ENCODE results near the gene FYTTD1. TPM values are rescaled to one million over a fixed set of nuclear protein-coding genes. Genes with fewer than 3 reads are reported as not detected.

The FYTTD1 gene
- total RNA-seq, 1 experiment from 2014 or later, result 70.7 TPM

DNA sequence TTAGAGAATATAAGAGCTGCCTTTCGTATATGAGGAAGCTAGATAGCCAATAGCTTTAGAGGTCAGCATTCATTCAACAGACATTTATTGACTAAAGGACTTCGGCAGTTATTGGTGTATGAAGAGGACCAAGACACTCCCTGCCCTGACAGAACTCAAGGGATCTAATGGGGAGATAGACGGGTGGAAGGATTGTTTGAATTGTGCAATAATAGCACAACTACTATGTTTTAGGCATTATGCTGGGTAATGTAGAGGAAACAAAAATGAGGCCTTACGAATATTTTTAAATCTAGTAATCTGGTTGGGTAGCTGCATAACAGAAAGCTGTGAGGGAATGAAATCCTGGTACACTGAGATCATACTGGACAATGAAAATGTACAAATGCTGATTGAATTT lies 46.4 kb downstream of the FYTTD1 start:
- ChIA-PET POLR2A (no interaction called here), RAD21 (ENCODE audit: low non-redundant PET in 1 of 2, low total read pairs in 2 of 2, uncharacterized antibody in 2 of 2, unreplicated experiment in 2 of 2) (no interaction called here), CTCF (no interaction called here)
- Histone ChIP-seq H3K9ac (ENCODE audit: low read length) (no peak overlapping the region), H3K4me3 (replicated peaks in 1 of 2; ENCODE audit: low read depth in 1 of 2, low read length in 2 of 2) (no peak overlapping the region), H3K27me3 (ENCODE audit: insufficient read depth, low read length) (no peaks in the 10 kb centered on the region), H3K9me2 (ENCODE audit: insufficient read depth) (no peaks in the 10 kb centered on the region), H2AFZ (ENCODE audit: low read depth, low read length, poor library complexity, severe bottlenecking) (no peak overlapping the region), H3K27ac (ENCODE audit: low read depth, low read length) (no peak overlapping the region), H3K4me2 (ENCODE audit: low read length) (no peak overlapping the region), H3K4me1 (ENCODE audit: control insufficient read depth in 1 of 2, insufficient read depth in 2 of 2, low read length in 2 of 2) (peaks cover 0 to 5% of the 10 kb centered on the region in 2 experiments; a peak in 1 of 4 replicates), H3K79me2 (ENCODE audit: insufficient read depth, low read length) (peaks cover 75% of the 10 kb centered on the region), H3K9me3 (ENCODE audit: control insufficient read depth in 1 of 2, insufficient read depth in 1 of 2, low read depth in 1 of 2, low read length in 2 of 2) (no peaks in the 10 kb centered on the region), H3K36me3 (ENCODE audit: control insufficient read depth in 1 of 2, insufficient read depth in 2 of 2, low read length in 2 of 2) (no peaks in the 10 kb centered on the region), H4K20me1 (ENCODE audit: insufficient read depth) (no peaks in the 10 kb centered on the region)
- DNase-seq (ENCODE audit: low read depth, low spot score) (no peak), ATAC-seq (no peak)
- TF ChIP-seq EGR1 (IDR thresholded peaks at IDR 0.05; ENCODE audit: low read depth) (no peak), FOSL1 (IDR thresholded peaks at IDR 0.05; ENCODE audit: low read depth) (no peak), YY1 (IDR thresholded peaks at IDR 0.05; ENCODE audit: extremely low read depth, insufficient replicate concordance, low read depth, low read length) (no peak), ZNF274 (IDR thresholded peaks at IDR 0.05; ENCODE audit: low read depth, low read length) (no peak), POLR2AphosphoS5 (IDR thresholded peaks at IDR 0.05; ENCODE audit: low read depth, low read length) (no peak), CBX3 (IDR thresholded peaks at IDR 0.05; ENCODE audit: low read depth) (no peak)
- no TSS peak for BruUV-seq (replicated peaks)
- intact Hi-C loops (cut with micrococcal nuclease), result loop anchor here (10.0 kb wide), 1 partner anchor 111 kb away; no protein-coding TSS in a partner anchor

DNA sequence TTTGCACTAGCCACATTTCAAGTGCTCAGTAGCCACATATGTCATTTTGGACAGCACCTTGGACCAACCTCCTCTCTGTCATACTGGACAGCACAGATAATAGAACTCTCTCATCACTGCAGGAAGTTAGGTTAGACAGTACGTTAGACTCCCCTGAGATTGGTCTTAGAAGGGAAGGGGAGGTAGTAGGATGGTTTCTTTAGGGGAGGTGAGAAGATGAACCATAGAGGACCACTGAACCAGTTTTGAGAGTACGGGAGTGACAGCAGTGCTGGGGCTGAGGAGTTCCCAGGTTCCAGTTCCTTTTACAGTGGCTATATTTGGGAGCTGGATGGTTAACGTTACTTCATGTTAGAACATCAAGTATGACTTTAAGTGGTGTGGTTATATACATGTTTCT lies 49.2 kb downstream of the FYTTD1 start:
- ChIA-PET POLR2A (no interaction called here), RAD21 (ENCODE audit: low non-redundant PET in 1 of 2, low total read pairs in 2 of 2, uncharacterized antibody in 2 of 2, unreplicated experiment in 2 of 2) (no interaction called here), CTCF (no interaction called here)
- Histone ChIP-seq H3K36me3 (ENCODE audit: control insufficient read depth in 1 of 2, insufficient read depth in 2 of 2, low read length in 2 of 2) (no peaks in the 10 kb centered on the region), H3K4me1 (ENCODE audit: control insufficient read depth in 1 of 2, insufficient read depth in 2 of 2, low read length in 2 of 2) (no peaks in the 10 kb centered on the region), H3K4me3 (replicated peaks in 1 of 2; ENCODE audit: low read depth in 1 of 2, low read length in 2 of 2) (no peak overlapping the region), H3K27me3 (ENCODE audit: insufficient read depth, low read length) (no peaks in the 10 kb centered on the region), H2AFZ (ENCODE audit: low read depth, low read length, poor library complexity, severe bottlenecking) (no peak overlapping the region), H3K9me3 (ENCODE audit: control insufficient read depth in 1 of 2, insufficient read depth in 1 of 2, low read depth in 1 of 2, low read length in 2 of 2) (no peaks in the 10 kb centered on the region), H3K9ac (ENCODE audit: low read length) (no peak overlapping the region), H3K79me2 (ENCODE audit: insufficient read depth, low read length) (peaks cover 78% of the 10 kb centered on the region), H4K20me1 (ENCODE audit: insufficient read depth) (no peaks in the 10 kb centered on the region), H3K9me2 (ENCODE audit: insufficient read depth) (no peaks in the 10 kb centered on the region), H3K4me2 (ENCODE audit: low read length) (no peak overlapping the region), H3K27ac (ENCODE audit: low read depth, low read length) (no peak overlapping the region)
- ATAC-seq (no peak), DNase-seq (ENCODE audit: low read depth, low spot score) (no peak)
- no TSS peak for BruUV-seq (replicated peaks)
- intact Hi-C loops (cut with micrococcal nuclease), result loop anchor here (10.0 kb wide), 1 partner anchor 114 kb away; no protein-coding TSS in a partner anchor
- TF ChIP-seq EZH2phosphoT487 (IDR thresholded peaks at IDR 0.05; ENCODE audit: borderline replicate concordance), result no peak
- TF ChIP-seq ZNF274 (IDR thresholded peaks at IDR 0.05; ENCODE audit: low read depth, low read length), result no peak
- TF ChIP-seq, protein P1, sequence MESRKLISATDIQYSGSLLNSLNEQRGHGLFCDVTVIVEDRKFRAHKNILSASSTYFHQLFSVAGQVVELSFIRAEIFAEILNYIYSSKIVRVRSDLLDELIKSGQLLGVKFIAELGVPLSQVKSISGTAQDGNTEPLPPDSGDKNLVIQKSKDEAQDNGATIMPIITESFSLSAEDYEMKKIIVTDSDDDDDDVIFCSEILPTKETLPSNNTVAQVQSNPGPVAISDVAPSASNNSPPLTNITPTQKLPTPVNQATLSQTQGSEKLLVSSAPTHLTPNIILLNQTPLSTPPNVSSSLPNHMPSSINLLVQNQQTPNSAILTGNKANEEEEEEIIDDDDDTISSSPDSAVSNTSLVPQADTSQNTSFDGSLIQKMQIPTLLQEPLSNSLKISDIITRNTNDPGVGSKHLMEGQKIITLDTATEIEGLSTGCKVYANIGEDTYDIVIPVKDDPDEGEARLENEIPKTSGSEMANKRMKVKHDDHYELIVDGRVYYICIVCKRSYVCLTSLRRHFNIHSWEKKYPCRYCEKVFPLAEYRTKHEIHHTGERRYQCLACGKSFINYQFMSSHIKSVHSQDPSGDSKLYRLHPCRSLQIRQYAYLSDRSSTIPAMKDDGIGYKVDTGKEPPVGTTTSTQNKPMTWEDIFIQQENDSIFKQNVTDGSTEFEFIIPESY (IDR thresholded peaks at IDR 0.05; ENCODE audit: extremely low read depth, insufficient replicate concordance, low read length), result no peak
- TF ChIP-seq, protein P2, sequence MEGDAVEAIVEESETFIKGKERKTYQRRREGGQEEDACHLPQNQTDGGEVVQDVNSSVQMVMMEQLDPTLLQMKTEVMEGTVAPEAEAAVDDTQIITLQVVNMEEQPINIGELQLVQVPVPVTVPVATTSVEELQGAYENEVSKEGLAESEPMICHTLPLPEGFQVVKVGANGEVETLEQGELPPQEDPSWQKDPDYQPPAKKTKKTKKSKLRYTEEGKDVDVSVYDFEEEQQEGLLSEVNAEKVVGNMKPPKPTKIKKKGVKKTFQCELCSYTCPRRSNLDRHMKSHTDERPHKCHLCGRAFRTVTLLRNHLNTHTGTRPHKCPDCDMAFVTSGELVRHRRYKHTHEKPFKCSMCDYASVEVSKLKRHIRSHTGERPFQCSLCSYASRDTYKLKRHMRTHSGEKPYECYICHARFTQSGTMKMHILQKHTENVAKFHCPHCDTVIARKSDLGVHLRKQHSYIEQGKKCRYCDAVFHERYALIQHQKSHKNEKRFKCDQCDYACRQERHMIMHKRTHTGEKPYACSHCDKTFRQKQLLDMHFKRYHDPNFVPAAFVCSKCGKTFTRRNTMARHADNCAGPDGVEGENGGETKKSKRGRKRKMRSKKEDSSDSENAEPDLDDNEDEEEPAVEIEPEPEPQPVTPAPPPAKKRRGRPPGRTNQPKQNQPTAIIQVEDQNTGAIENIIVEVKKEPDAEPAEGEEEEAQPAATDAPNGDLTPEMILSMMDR (IDR thresholded peaks at IDR 0.05 in 2 of 3, conservative IDR thresholded peaks at IDR 0.05 in 1 of 3; ENCODE audit: borderline replicate concordance in 1 of 3, insufficient read depth in 1 of 3, low read depth in 2 of 3, low read length in 2 of 3), result no peak
- TF ChIP-seq, protein P3, sequence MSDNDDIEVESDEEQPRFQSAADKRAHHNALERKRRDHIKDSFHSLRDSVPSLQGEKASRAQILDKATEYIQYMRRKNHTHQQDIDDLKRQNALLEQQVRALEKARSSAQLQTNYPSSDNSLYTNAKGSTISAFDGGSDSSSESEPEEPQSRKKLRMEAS (IDR thresholded peaks at IDR 0.05), result no peak
- TF ChIP-seq CEBPB (IDR thresholded peaks at IDR 0.05; ENCODE audit: low read depth), result no peak
- no peak for TF ChIP-seq EZH2 (IDR thresholded peaks at IDR 0.05)
- no peak for TF ChIP-seq YY1 (IDR thresholded peaks at IDR 0.05; ENCODE audit: extremely low read depth, insufficient replicate concordance, low read depth, low read length)
- TF ChIP-seq, protein P4, sequence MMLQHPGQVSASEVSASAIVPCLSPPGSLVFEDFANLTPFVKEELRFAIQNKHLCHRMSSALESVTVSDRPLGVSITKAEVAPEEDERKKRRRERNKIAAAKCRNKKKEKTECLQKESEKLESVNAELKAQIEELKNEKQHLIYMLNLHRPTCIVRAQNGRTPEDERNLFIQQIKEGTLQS (IDR thresholded peaks at IDR 0.05), result no peak
- no peak for TF ChIP-seq SRF (IDR thresholded peaks at IDR 0.05; ENCODE audit: low read depth)

All from HCT116 (cell line).